ENCODE data around the gene SLC27A6. TPM values are rescaled to one million over a fixed set of nuclear protein-coding genes. Genes with fewer than 3 reads are reported as not detected.

Gene SLC27A6
- polyA plus RNA-seq, 1 of the 3 experiments (the other 2 are of a cell fraction), result 0.12 TPM

GRCh38 chr5:128965638-128966302 is 482 bp downstream of the SLC27A6 start:
- peak overlapping the region; percentile 50; the same call in 1 of the 2 replicates for H3K4me2 ChIP-seq
- H2AFZ ChIP-seq (ENCODE audit: low read depth), result no peak overlapping the region
- H4K20me1 ChIP-seq (ENCODE audit: insufficient read depth), result no peaks in the 10 kb centered on the region
- H3K9me3 ChIP-seq, result no peaks in the 10 kb centered on the region
- peak overlapping the region in 1 of 2 experiments; percentile 53; a peak in 2 of 4 replicates for H3K4me3 ChIP-seq (ENCODE audit: low read depth in 2 of 2, low read length in 1 of 2)
- TF ChIP-seq RXRA (IDR thresholded peaks at IDR 0.05; ENCODE audit: borderline replicate concordance, low read depth) (no peak), FOXJ3 (CRISPR knock-in tag; IDR thresholded peaks at IDR 0.05) (no peak), JUND (IDR thresholded peaks at IDR 0.05) (no peak), GABPA (IDR thresholded peaks at IDR 0.05; ENCODE audit: low read depth) (no peak), TCF12 (IDR thresholded peaks at IDR 0.05) (no peak), MXI1 (IDR thresholded peaks at IDR 0.05; ENCODE audit: low read depth, low read length) (no peak), REST (IDR thresholded peaks at IDR 0.05; ENCODE audit: low read depth, low read length) (no peak), IRF3 (IDR thresholded peaks at IDR 0.05; ENCODE audit: low read depth, low read length) (no peak), FOSL2 (IDR thresholded peaks at IDR 0.05; ENCODE audit: borderline replicate concordance, low read depth) (no peak), CHD2 (IDR thresholded peaks at IDR 0.05; ENCODE audit: low read length, partially characterized antibody) (no peak), EZH2phosphoT487 (IDR thresholded peaks at IDR 0.05; ENCODE audit: borderline replicate concordance, low read depth) (no peak), NFIC (IDR thresholded peaks at IDR 0.05; ENCODE audit: borderline replicate concordance) (no peak), TAF1 (IDR thresholded peaks at IDR 0.05; ENCODE audit: borderline replicate concordance, low read depth, low read length) (no peak), SIN3A (IDR thresholded peaks at IDR 0.05; ENCODE audit: borderline replicate concordance, low read depth, low read length) (no peak), SMC3 (IDR thresholded peaks at IDR 0.05; ENCODE audit: low read depth, low read length) (no peak), YY1 (IDR thresholded peaks at IDR 0.05; ENCODE audit: low read depth) (no peak), GATA2 (CRISPR knock-in tag; IDR thresholded peaks at IDR 0.05) (no peak)
- TF ChIP-seq, protein P1, sequence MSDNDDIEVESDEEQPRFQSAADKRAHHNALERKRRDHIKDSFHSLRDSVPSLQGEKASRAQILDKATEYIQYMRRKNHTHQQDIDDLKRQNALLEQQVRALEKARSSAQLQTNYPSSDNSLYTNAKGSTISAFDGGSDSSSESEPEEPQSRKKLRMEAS (IDR thresholded peaks at IDR 0.05; ENCODE audit: low read depth), result no peak
- H3K36me3 ChIP-seq (replicated peaks in 1 of 2; ENCODE audit: control insufficient read depth in 1 of 2, insufficient read depth in 2 of 2, low read length in 1 of 2), result no peaks in the 10 kb centered on the region
- H3K27ac ChIP-seq (ENCODE audit: low read depth in 2 of 2, low read length in 1 of 2), result no peak overlapping the region
- no peaks in the 10 kb centered on the region; a peak in 1 of 4 replicates for H3K4me1 ChIP-seq (ENCODE audit: control insufficient read depth in 1 of 2, insufficient read depth in 2 of 2, low read depth in 1 of 2, low read length in 1 of 2)
- ChIA-PET POLR2A (no interaction called here), CTCF (interaction anchor here (0.8 kb wide), 1 partner anchor 129 kb away, joined by 3 read pairs; the partner anchor contains the start of gene ISOC1)
- WGBS (ENCODE audit: low lambda C conversion rate), result 35% methylated on average over 19 of the region's 24 CpGs
- DNase-seq, result no peak
- no peaks in the 10 kb centered on the region for H3K79me2 ChIP-seq (ENCODE audit: insufficient read depth)
- H3K27me3 ChIP-seq (ENCODE audit: insufficient read depth), result no peaks in the 10 kb centered on the region; the same call in 1 of the 2 replicates
- H3F3A ChIP-seq (replicated peaks; ENCODE audit: insufficient read depth), result no peaks in the 10 kb centered on the region
- no peaks in the 10 kb centered on the region for H3K9me2 ChIP-seq
- no peak overlapping the region for H3K9ac ChIP-seq

Data from SK-N-SH (cell line).